Subcutaneous abdominal adipose tissue (tissue), 5 donors: Measurements from ENCODE around the gene PEMT.

Experiments used
- H3K27ac ChIP-seq: one replicate; pipeline ENCODE4 v1.7.0; 2013; ENCODE audit warnings: low read depth, mild to moderate bottlenecking, inconsistent platforms, low read length, moderate library complexity
- H3K27me3 ChIP-seq, 5 donors: one replicate each; pipeline ENCODE4 v1.7.0; 2013; ENCODE audit warnings: low read length in 5 of 5, inconsistent platforms in 1 of 5; ENCODE audit not compliant: control insufficient read depth in 5 of 5, insufficient read depth in 4 of 5
- H3K36me3 ChIP-seq, 5 donors: one replicate each; pipeline ENCODE4 v1.7.0; 2013; ENCODE audit warnings: low read length in 5 of 5; ENCODE audit not compliant: control insufficient read depth in 5 of 5, insufficient read depth in 5 of 5
- H3K4me1 ChIP-seq, 5 donors: one replicate each; pipeline ENCODE4 v1.7.0; 2013; ENCODE audit warnings: low read length in 5 of 5, mild to moderate bottlenecking in 3 of 5, moderate library complexity in 1 of 5; ENCODE audit not compliant: control insufficient read depth in 5 of 5, insufficient read depth in 5 of 5
- H3K4me3 ChIP-seq, 5 donors: one replicate each; pipeline ENCODE4 v1.7.0; 2013; ENCODE audit warnings: low read length in 5 of 5, low read depth in 1 of 5
- H3K9ac ChIP-seq, 5 donors: one replicate each; pipeline ENCODE4 v1.7.0; 2013; ENCODE audit warnings: low read length in 5 of 5, mild to moderate bottlenecking in 4 of 5, moderate library complexity in 3 of 5
- H3K9me3 ChIP-seq, 5 donors: one replicate each; pipeline ENCODE4 v1.7.0; 2013; ENCODE audit warnings: low read length in 5 of 5; ENCODE audit not compliant: control insufficient read depth in 5 of 5
- donor health status: healthy.
- donor health status: healthy.
- donor health status: healthy.
- donor health status: healthy.
- donor health status: healthy.

The PEMT gene

GRCh38 chr17:17556671-17557070 lies 34.8 kb downstream of the PEMT start:
- H3K9me3 ChIP-seq: no peaks in the 10 kb centered on the region
- H3K36me3 ChIP-seq: peaks cover 0 to 2% (median 0%) of the 10 kb centered on the region in 5 donors
- no peak overlapping the region for H3K4me3 ChIP-seq
- no peaks in the 10 kb centered on the region for H3K27me3 ChIP-seq
- peaks cover 2 to 39% (median 33%) of the 10 kb centered on the region in 5 donors for H3K4me1 ChIP-seq
- no peak overlapping the region for H3K9ac ChIP-seq
- H3K27ac ChIP-seq: no peak overlapping the region

DNA sequence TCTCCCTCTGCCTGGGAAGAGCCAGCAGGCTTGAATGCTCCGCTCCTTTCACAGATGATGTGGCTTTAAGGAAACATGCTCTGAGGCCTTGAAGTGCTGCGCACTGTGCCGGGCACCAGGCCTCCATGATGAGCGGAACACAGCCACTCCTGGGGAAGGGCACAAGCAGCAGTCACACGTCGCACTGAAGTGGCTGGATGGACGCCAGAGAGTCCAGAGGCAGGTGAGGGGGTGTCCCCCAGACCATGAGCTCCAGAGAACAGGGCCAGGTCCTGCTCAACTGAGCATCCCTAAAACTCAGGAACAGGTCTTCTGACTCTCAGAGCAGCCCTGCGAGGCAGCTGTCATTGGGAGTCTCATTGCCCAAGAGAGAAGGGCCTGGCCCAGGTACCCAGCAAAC lies 35.6 kb downstream of the PEMT start:
- H3K27ac ChIP-seq: no peak overlapping the region
- H3K4me1 ChIP-seq: peaks cover 2 to 39% (median 31%) of the 10 kb centered on the region in 5 donors
- peaks cover 0 to 2% (median 0%) of the 10 kb centered on the region in 5 donors for H3K36me3 ChIP-seq
- no peaks in the 10 kb centered on the region for H3K27me3 ChIP-seq
- H3K4me3 ChIP-seq: no peak overlapping the region
- H3K9ac ChIP-seq: no peak overlapping the region
- H3K9me3 ChIP-seq: no peaks in the 10 kb centered on the region

DNA sequence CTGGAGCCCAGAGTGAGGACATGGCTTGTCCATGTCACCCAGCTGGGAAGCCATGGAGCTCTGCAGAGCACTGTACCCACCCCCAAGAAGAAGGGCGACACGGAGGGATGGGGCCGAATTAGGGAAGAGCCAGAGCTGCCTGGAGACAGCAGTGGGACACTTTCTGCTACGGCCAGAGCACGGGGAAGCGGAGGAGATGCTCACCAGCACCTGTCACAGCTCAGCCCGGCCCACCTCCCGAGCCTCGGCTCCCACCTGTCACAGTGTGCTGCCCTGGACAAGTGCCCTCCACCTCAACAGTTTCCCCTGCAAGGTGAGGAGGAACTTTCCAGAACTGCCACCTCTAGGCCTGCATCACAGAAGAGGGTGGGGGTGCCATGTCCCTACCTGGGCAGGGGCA lies 36.4 kb downstream of the PEMT start:
- Histone ChIP-seq H3K27ac (no peak overlapping the region), H3K36me3 (peaks cover 0 to 2% (median 0%) of the 10 kb centered on the region in 5 donors), H3K4me1 (peaks cover 2 to 34% (median 30%) of the 10 kb centered on the region in 5 donors), H3K9ac (no peak overlapping the region), H3K27me3 (no peaks in the 10 kb centered on the region), H3K9me3 (no peaks in the 10 kb centered on the region), H3K4me3 (no peak overlapping the region)

- no peak overlapping the region for H3K4me3 ChIP-seq
- peaks cover 2 to 28% (median 22%) of the 10 kb centered on the region in 5 donors for H3K4me1 ChIP-seq
- H3K27ac ChIP-seq: no peak overlapping the region
- H3K27me3 ChIP-seq: no peaks in the 10 kb centered on the region
- no peak overlapping the region for H3K9ac ChIP-seq
- H3K9me3 ChIP-seq: no peaks in the 10 kb centered on the region
- H3K36me3 ChIP-seq: peaks cover 0 to 9% (median 0%) of the 10 kb centered on the region in 5 donors
These were observed 37.2 kb downstream of the PEMT start for GRCh38 chr17:17554266-17554665.

DNA sequence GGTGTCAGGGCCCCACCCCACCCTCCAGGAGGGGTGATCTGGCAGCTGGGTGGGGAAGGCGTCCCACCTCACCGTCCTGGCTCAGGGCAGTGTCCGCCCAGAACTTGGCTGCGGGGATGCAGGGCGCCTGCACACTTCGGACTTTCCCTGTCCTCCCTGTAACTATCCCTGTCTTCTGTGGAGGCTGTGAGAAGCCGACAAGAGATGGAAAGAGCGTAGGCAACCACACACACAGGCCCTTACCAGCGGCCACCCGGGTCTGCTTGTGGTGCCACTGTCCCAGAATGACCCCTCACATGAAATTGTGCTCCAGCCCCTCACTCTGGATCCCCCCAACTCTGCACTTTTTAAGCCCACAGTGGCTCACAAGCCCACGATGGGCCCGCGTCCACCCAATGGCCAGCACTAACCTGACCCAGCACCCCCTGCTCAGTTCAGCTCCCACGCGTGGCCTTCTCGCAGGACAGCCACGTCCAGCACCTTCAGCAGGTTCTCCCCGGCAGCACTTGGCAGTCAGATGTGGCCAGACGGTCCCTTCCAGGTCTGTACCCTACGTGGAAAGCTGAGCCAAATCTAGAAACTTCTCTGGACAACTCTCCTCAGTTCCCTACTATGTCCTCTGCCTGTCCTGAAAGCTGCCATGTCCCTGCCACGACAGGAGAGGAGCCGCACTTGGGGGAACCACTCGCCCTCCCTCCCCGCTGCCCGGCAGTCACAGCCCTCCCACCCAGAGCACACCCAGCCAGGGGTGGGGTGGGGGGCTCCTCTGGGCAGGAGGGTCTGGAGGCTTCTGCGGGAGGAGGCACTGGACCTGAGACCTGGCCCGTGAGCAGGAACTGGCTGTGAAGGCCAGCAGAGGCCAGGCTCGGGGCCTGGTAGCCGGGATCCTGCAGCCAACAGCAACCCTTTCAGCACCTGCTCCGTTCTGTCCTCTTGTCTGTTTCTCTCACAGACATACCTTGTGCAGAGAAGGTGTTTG lies 38.0 kb downstream of the PEMT start:
- Histone ChIP-seq H3K4me3 (no peak overlapping the region), H3K36me3 (peaks cover 0 to 9% (median 0%) of the 10 kb centered on the region in 5 donors), H3K27ac (no peak overlapping the region), H3K4me1 (peaks cover 2 to 22% (median 20%) of the 10 kb centered on the region in 5 donors), H3K9me3 (no peaks in the 10 kb centered on the region), H3K27me3 (no peaks in the 10 kb centered on the region), H3K9ac (no peak overlapping the region)

DNA sequence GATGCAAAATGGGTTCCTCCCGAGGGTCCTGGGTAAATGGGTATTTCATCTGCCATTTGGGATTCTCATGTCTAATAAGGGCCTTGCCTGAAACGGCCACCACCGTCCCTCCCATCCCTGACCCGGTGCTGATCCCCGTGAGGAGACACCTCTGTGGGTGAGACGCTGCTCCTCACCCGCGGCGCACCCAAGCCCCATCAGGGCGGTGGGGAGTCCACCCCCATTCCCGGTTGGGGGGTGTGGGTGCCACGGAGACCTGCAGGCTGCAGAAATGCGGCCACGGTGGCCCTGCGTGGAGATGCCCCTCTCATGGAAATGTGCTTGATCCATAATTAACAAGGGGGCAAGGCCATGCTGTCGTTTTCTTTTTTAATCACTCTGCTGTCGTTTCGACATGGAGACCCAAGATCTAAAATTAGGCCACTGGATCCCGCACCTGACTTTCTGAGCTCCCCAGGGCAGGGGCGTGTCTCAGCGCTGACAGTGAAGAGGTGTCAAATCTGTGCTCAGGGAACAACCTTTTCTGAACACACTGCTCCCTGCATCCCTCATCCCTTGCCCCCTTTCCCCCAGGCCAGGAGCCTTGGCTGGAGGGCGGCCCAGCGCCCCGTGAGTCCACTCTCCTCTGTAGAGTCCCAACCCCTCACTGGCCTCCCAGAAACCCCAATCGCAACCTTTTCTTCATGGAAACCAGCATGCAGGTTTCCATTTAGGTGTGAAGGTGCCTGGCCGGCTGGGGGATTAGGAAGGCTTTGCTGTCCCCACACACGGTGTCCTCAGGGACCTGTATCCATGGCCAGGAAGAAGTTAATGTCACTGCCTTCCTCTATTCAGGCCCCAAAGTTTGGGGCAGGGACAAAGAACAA lies 38.9 kb downstream of the PEMT start:
- H3K9ac ChIP-seq: no peak overlapping the region
- H3K4me1 ChIP-seq: peaks cover 0 to 17% (median 10%) of the 10 kb centered on the region in 5 donors
- no peaks in the 10 kb centered on the region for H3K27me3 ChIP-seq
- no peaks in the 10 kb centered on the region for H3K9me3 ChIP-seq
- H3K4me3 ChIP-seq: no peak overlapping the region
- peaks cover 0 to 9% (median 0%) of the 10 kb centered on the region in 5 donors for H3K36me3 ChIP-seq
- H3K27ac ChIP-seq: no peak overlapping the region

GRCh38 chr17:17551361-17551760 lies 40.1 kb downstream of the PEMT start:
- no peak overlapping the region for H3K4me3 ChIP-seq
- no peak overlapping the region for H3K27ac ChIP-seq
- H3K9ac ChIP-seq: no peak overlapping the region
- H3K27me3 ChIP-seq: no peaks in the 10 kb centered on the region
- no peaks in the 10 kb centered on the region for H3K9me3 ChIP-seq
- H3K36me3 ChIP-seq: peaks cover 0 to 7% (median 0%) of the 10 kb centered on the region in 5 donors
- H3K4me1 ChIP-seq: peaks cover 0 to 14% (median 8%) of the 10 kb centered on the region in 5 donors

DNA sequence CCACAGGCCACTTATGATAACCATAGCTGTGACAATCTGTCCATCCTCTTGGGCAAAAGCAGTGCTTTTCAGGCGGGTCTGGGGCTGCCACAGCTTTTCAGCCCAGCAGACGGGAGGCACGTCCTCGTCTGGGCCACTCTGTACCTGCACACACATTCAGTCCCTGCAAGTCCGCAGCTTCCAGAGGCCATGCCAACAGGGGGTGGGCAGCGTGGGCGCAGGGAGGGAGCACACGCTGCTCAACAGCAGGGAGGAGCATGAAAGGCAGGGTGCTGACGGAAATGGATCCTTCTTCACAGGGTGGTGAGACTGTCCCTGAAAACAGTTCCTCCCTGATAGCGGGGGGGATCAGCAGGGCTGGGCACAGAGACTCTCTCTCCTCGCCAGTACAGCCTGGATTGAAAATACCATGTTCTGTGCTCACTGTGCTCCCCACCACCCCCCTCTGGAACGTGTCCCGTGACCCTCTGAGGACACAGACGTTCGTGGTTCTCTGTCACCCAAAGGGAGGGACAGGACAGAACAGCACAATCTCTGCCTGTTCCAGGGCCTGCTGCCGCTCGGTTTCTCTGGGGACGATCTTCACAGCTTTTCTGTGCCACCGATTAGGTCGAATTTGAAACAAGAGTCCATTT lies 41.7 kb downstream of the PEMT start:
- H3K36me3 ChIP-seq: peaks cover 0 to 7% (median 0%) of the 10 kb centered on the region in 5 donors
- no peaks in the 10 kb centered on the region for H3K9me3 ChIP-seq

DNA sequence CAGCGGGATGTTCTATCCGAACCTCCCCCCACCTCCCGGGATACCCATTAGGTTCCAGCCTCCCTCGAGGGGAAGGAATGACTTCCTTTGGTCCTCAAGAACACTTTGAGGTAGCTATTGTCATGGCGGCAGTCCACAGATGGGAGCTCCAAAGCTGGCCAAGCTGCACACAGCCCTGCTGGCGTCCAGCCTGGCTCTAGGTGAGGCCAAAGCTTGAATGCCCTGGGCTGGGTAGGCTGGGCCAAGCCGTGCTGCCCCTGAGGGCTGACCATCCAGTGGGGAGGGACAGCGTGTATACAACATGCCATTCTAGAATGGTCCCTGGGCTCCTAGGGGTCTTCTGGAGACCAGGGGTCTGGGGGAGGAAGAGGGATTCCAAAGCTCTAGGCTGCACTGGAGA lies 43.5 kb downstream of the PEMT start:
- peaks cover 0 to 28% (median 21%) of the 10 kb centered on the region in 5 donors for H3K4me1 ChIP-seq

More for the DNA sequence above, 41.7 kb downstream of the PEMT start:
- H3K27ac ChIP-seq: no peak overlapping the region
- no peak overlapping the region for H3K4me3 ChIP-seq
- no peak overlapping the region for H3K9ac ChIP-seq
- no peaks in the 10 kb centered on the region for H3K27me3 ChIP-seq
- peaks cover 0 to 21% (median 19%) of the 10 kb centered on the region in 5 donors for H3K4me1 ChIP-seq

More for the DNA sequence above, 43.5 kb downstream of the PEMT start:
- H3K27me3 ChIP-seq: no peaks in the 10 kb centered on the region
- H3K4me3 ChIP-seq: no peak overlapping the region
- H3K36me3 ChIP-seq: peaks cover 0 to 7% (median 0%) of the 10 kb centered on the region in 5 donors
- no peak overlapping the region for H3K27ac ChIP-seq
- H3K9me3 ChIP-seq: no peaks in the 10 kb centered on the region
- no peak overlapping the region for H3K9ac ChIP-seq
